ENCODE measurements around the gene RNF114.

RNF114 gene

GRCh38 chr20:49936153-49937026 is at the start of gene RNF114:
Gene RNF114 (plus strand): TSS chr20:49936397. CDS start chr20:49936413, 16 bp downstream.
- DNase-seq, result peak; percentile 96

- DNase-seq, result no peak
Measured at GRCh38 chr20:49886571-49887213, 49.5 kb upstream of the RNF114 start.

- no peak for DNase-seq
Measured at GRCh38 chr20:49887251-49888211, 48.7 kb upstream of the RNF114 start.

- DNase-seq, result peak; percentile 84
Measured at GRCh38 chr20:49888212-49889000, 47.8 kb upstream of the RNF114 start.

GRCh38 chr20:49889001-49889934 is 46.9 kb upstream of the RNF114 start:
- no peak for DNase-seq

- peak; percentile 63 for DNase-seq
Measured at GRCh38 chr20:49889935-49890333, 46.3 kb upstream of the RNF114 start.

- peak; percentile 59 for DNase-seq
Measured at GRCh38 chr20:49890471-49891361, 45.5 kb upstream of the RNF114 start.

- DNase-seq, result peak; percentile 57
Measured at GRCh38 chr20:49891476-49892110, 44.6 kb upstream of the RNF114 start.

- peak; percentile 51 for DNase-seq
Measured at GRCh38 chr20:49892260-49892659, 43.9 kb upstream of the RNF114 start.

GRCh38 chr20:49892817-49893216 is 43.4 kb upstream of the RNF114 start:
- no peak for DNase-seq

- DNase-seq, result peak; percentile 76
Measured at GRCh38 chr20:49893242-49894072, 42.7 kb upstream of the RNF114 start.

GRCh38 chr20:49894073-49894470 is 42.1 kb upstream of the RNF114 start:
- DNase-seq, result peak; percentile 66

- peak; percentile 57 for DNase-seq
Measured at GRCh38 chr20:49895474-49896093, 40.6 kb upstream of the RNF114 start.

- DNase-seq, result no peak
Measured at GRCh38 chr20:49896204-49896603, 40.0 kb upstream of the RNF114 start.

- DNase-seq, result no peak
Measured at GRCh38 chr20:49899541-49900383, 36.4 kb upstream of the RNF114 start.

- DNase-seq, result peak; percentile 50
Measured at GRCh38 chr20:49901588-49901987, 34.6 kb upstream of the RNF114 start.

Measured in activated effector memory CD4-positive, alpha-beta T cell treated with anti-CD3 and anti-CD28 coated beads, Interleukin-2, amount 50 U/mL, for 16 hours (primary cell).